D721Med (cell line): ENCODE measurements around the gene PRKCB.

ENCODE experiments used
- DNase-seq: peaks from one replicate; pipeline ENCODE4 v3.0.0; 2011; ENCODE audit warnings: low spot score; ENCODE audit not compliant: insufficient read length
- FAIRE-seq: peaks from 2 replicates; lab custom pipeline; 2011; peaks lifted over from hg19 to GRCh38; lab: Jason Lieb, UNC
- TF ChIP-seq, protein P1 (sequence below): IDR thresholded peaks from 2 replicates; pipeline ENCODE4 v1.5.1; 2012; ENCODE audit warnings: mild to moderate bottlenecking, control low read depth; ENCODE audit not compliant: insufficient read depth; ENCODE audit errors: missing control alignments

The PRKCB gene

DNA sequence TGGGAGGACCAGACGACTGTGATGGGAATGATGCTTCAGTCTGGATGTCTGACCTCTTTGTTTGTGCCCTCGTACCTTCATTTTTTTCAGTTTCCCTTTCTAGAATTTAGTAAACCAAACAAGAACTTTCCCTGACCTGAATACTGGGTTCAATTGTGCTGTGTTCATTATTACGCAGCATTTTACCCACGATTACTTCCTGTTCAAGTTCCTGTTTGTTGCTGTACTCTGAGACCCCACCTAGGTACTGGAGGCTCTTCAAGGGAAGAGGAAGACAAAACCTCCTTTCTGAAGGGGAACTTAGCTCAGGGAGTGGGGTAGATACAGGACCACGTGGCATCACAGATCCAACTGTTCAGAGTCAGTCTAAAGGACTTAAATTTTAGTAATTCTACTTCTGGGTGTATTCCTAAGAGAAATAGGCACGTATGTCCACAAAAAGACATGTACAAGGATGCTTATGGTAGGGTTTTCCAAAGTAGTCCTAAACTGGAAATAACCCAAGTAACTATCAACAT lies 9.2 kb upstream of the PRKCB start:
- DNase-seq (no peak), FAIRE-seq (no peak)
- TF ChIP-seq, protein P1, sequence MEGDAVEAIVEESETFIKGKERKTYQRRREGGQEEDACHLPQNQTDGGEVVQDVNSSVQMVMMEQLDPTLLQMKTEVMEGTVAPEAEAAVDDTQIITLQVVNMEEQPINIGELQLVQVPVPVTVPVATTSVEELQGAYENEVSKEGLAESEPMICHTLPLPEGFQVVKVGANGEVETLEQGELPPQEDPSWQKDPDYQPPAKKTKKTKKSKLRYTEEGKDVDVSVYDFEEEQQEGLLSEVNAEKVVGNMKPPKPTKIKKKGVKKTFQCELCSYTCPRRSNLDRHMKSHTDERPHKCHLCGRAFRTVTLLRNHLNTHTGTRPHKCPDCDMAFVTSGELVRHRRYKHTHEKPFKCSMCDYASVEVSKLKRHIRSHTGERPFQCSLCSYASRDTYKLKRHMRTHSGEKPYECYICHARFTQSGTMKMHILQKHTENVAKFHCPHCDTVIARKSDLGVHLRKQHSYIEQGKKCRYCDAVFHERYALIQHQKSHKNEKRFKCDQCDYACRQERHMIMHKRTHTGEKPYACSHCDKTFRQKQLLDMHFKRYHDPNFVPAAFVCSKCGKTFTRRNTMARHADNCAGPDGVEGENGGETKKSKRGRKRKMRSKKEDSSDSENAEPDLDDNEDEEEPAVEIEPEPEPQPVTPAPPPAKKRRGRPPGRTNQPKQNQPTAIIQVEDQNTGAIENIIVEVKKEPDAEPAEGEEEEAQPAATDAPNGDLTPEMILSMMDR, result no peak

DNA sequence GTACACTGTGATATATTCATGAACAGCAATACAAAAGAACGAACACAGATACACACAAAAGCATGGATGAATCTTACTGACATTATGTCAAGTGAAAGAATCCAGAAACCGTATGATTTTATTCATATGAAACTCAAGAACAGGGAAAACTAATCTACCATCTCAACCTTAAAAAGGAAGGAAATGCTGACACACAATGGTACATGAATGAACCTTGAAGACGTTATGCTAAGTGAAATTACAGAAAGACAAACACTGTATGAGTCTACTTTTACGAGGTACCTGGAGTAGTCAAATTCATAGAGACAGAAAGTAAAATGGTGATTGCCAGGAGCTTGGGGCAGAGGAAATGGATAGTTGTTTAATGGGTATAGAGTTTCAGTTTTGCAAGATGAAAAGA lies 8.7 kb upstream of the PRKCB start:
- TF ChIP-seq, protein P1, result no peak
- DNase-seq, result no peak
- no peak for FAIRE-seq

DNA sequence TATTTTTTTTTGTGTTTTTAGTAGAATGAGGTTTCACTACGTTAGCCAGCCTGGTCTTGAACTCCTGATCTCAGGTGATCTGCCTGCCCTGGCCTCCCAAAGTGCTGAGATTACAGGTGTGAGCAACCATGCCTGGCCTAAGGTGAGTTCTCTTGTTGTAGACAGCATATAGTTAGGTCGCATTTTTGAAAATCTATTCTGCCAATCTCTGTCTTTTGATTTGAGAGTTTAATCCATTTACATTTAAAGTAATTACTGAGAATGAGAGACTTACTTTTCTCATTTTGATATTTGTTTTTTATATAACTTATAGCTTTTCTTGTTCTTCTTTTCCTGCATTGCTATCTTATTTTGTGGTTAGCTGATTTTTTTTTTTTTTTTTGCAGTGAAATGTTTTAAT lies 6.3 kb upstream of the PRKCB start:
- TF ChIP-seq, protein P1, result no peak
- DNase-seq, result no peak
- no peak for FAIRE-seq

DNA sequence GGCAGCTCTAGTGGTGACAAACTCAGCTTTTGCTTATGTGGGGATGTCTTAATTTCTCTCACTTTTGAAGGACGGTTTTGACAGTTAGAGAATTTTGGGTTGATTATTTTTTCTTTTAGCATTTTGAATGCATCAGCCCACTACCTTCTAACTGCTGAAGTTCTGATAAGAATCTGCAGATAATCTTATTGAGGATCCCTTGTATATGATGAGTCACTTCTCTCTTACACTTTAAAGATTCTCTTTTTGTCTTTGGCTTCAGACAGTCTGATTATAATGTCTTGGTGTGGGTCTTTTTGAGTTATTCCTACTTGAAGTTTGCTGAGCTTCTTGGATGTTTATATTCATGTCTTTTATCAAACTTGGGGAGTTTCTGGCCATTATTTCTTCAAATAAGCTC lies 5.5 kb upstream of the PRKCB start:
- TF ChIP-seq, protein P1, result no peak
- FAIRE-seq, result no peak

DNA sequence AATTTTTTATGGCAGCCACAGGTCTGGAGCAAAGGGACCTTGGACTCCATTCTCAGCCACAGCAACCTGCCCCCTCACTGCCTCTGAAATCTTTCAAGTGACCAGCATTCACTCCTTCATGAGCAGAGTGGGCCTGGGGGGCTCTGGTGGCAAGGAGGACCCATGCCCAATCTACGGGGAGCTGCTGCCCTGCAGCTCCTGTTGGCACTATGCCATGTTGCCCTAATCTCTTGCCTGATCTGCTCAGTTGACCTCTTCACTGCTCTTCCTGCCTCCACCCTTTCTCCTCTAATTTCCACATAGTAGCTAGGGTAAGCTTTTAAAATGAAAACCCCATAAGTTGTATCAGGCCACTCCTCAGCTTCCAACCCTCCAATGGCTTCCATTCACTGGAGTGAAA lies 2.9 kb upstream of the PRKCB start:
- FAIRE-seq (no peak), DNase-seq (no peak)
- TF ChIP-seq, protein P1, result no peak

More for the DNA sequence above, 5.5 kb upstream of the PRKCB start:
- no peak for DNase-seq

DNA sequence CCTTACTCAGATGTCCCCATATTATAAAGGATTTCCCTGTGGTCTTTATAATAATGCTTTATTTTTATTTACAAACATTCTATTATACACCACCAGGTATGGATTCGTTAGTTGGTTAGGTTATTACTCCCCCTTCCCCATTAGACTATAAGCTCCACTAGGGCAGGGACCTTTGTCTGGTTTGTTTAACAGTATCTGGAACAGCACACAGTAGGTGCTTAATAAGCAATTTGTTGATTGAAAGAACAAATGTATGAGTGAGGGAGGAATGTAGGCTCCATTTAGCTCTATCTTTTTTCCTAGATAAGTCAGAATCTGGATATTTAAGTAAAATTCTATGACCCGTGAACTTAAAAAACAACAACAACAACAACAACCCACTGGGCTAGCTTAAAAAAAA lies 2.3 kb upstream of the PRKCB start:
- no peak for FAIRE-seq
- TF ChIP-seq, protein P1, result no peak
- no peak for DNase-seq

DNA sequence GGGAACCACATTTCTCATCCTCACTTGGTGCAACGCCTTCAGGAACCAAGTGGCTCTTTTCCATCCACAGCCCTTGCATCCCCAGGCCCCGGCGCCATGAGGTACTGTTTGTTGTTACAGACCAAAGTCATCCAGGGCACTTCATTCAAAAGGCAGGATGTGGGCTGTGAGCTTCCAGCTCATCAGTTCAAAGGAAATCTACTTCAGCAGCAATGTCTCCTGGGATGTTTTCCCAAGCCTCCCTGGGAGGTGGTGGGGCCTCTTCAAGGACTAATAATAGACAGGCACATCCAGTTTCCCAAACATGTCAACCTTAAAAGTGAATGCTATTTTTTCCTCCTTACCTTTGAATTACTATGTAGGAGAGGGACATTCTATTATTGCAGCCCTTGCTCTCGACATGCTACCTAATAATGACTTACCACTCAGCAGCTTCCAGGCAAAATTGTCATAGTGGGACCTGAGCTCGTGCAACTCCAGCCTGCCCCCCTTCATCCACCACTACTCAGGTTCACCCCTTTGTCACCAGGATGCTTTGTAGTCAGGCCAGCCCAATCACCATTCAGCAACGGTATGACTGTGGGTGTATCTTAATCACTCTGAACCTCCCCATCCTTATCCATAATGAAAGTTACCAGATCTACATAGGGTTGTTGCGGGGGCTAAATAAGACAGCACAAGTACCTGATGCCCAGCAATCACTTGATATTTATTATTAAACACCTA lies 1.7 kb upstream of the PRKCB start:
- DNase-seq (no peak), FAIRE-seq (no peak)
- TF ChIP-seq, protein P1, result no peak
